ENCODE measurements around the gene GTPBP6.

GRCh38 chrX:308821-309520 is 9.6 kb downstream of the GTPBP6 start:
- TF ChIP-seq CTCF (IDR thresholded peaks at IDR 0.05), result no peak
- no peak for TF ChIP-seq POLR2A (IDR thresholded peaks at IDR 0.05)
